Neural crest cell (in vitro differentiated cells): ENCODE measurements around the gene CAPZB. TPM values are rescaled to one million over a fixed set of nuclear protein-coding genes. Genes with fewer than 3 reads are reported as not detected.
"Not testable (repeated sequence)": the region's sequence is repeated elsewhere in the genome, so short reads cannot be mapped to it uniquely, and the experiment has no call there.

Source experiments
- DNase-seq: peaks from one replicate; pipeline ENCODE4 v3.0.0; 2021; ENCODE audit warnings: low read depth, mixed read lengths, low spot score
- H3K27ac Mint-ChIP-seq: one replicate; pipeline ENCODE4 v1.8.0; 2021; ENCODE audit warnings: mild to moderate bottlenecking, mixed read lengths; ENCODE audit not compliant: unreplicated experiment
- H3K27me3 Mint-ChIP-seq: 2 replicates; pipeline ENCODE4 v1.8.0; 2021; ENCODE audit warnings: low read depth, mild to moderate bottlenecking, mixed read lengths
- H3K36me3 Mint-ChIP-seq: 2 replicates; pipeline ENCODE4 v1.8.0; 2021; ENCODE audit warnings: low read depth, mild to moderate bottlenecking, mixed read lengths
- H3K4me1 Mint-ChIP-seq: 2 replicates; pipeline ENCODE4 v1.8.0; 2021; ENCODE audit warnings: mixed read lengths
- H3K4me3 Mint-ChIP-seq: one replicate; pipeline ENCODE4 v1.8.0; 2021; ENCODE audit warnings: mild to moderate bottlenecking, mixed read lengths
- H3K9me3 Mint-ChIP-seq: 2 replicates; pipeline ENCODE4 v1.8.0; 2021; ENCODE audit warnings: mixed read lengths
- total RNA-seq: library from RNA; stranded (reverse); gene quantifications from 2 replicates; pipeline ENCODE4 v1.2.1, GENCODE V29; 2021
- TF ChIP-seq, protein P1 (sequence below): fragments of 200-600 bp; sonication (generic); conservative IDR thresholded peaks from 2 replicates; pipeline ENCODE4 v1.5.0; 2021; ENCODE audit warnings: antibody characterized with exemption, mild to moderate bottlenecking

Gene CAPZB
- total RNA-seq, 1 donor from 2014 or later: 256 TPM

DNA sequence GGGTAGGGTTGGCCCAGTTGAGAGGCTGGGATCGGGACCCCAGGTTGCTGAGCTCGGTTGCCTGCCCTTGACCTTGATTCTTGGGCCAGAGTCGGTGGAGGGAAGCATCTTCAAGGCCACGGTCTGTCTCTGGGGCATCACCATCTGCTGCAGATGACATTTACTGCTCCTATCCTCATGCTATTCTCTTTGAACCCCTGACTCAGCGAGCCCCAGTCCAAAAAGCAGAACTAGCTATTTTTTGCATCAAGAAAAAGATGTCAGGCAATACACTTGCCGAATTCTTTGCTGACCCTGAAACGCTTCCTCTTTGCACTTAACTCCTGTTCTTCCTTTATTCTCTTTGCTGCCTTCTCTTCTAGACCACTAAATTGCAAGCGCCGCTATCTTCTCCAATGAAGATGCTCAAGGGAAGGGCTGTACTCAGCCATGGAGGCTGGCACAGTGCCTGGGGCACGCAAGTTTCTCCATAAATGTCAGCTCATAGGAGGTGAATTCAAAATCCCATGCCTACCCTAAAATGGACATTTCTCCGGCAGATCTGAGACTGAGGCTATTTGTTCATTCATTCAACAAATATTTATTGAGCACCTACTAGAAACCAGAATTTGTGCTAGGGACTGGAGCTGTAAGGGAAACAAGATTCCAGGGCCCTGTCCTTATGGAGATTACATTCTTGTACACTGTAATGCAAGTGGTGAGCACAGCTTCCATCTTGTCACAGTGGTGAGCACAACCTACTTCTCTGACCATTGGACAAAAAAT lies 20.5 kb upstream of the CAPZB start:
- no peak for DNase-seq
- Mint-ChIP-seq H3K27ac (no peak overlapping the region), H3K4me1 (no peaks in the 10 kb centered on the region), H3K9me3 (no peaks in the 10 kb centered on the region), H3K36me3 (no peaks in the 10 kb centered on the region), H3K27me3 (peaks cover 7% of the 10 kb centered on the region), H3K4me3 (no peak overlapping the region)
- TF ChIP-seq, protein P1, sequence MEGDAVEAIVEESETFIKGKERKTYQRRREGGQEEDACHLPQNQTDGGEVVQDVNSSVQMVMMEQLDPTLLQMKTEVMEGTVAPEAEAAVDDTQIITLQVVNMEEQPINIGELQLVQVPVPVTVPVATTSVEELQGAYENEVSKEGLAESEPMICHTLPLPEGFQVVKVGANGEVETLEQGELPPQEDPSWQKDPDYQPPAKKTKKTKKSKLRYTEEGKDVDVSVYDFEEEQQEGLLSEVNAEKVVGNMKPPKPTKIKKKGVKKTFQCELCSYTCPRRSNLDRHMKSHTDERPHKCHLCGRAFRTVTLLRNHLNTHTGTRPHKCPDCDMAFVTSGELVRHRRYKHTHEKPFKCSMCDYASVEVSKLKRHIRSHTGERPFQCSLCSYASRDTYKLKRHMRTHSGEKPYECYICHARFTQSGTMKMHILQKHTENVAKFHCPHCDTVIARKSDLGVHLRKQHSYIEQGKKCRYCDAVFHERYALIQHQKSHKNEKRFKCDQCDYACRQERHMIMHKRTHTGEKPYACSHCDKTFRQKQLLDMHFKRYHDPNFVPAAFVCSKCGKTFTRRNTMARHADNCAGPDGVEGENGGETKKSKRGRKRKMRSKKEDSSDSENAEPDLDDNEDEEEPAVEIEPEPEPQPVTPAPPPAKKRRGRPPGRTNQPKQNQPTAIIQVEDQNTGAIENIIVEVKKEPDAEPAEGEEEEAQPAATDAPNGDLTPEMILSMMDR: no peak

DNA sequence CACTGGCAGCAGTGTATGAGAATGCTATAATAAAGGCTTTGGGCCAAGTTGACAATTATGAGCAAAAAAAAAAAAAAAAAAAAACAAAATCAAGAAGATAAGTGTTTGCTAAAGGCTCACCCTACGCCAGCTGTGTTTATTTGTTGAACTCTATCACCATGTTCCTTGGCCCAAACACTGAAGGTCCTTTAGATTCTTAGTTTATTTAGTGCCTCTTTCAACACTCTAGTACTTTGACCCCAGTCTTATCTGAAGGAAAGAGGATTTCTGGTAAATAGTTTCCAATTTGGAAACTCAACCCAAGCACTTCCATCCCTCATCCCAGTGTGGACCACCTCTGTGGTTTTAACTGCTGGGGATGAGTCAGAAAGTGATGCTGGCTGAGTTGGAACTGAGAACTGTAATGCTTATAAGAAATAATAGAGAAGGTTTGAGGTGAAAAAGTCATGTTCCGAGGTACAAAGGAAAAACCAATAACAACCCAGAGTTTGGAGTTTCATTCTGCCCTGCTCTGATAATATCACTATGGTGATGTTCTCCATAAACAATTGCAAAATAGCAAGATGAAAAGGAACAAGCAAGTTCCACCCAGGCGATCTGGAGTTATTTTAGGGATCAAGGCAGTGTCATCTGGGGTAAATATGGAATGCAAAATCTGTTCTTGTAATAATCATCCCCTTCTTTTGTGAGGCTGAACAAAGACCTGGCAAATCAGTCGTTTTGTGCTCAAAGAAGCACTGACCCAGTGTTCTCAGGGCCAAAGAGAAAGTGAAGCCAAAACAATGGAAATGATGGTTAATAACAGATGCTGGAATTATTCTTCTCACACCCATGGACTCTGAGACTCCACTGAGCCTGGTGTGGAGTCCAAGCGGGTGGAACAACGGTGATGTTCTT lies 19.7 kb upstream of the CAPZB start:
- no peaks in the 10 kb centered on the region for H3K9me3 Mint-ChIP-seq
- no peaks in the 10 kb centered on the region for H3K4me1 Mint-ChIP-seq
- no peak overlapping the region for H3K4me3 Mint-ChIP-seq
- DNase-seq: no peak
- H3K36me3 Mint-ChIP-seq: no peaks in the 10 kb centered on the region
- H3K27ac Mint-ChIP-seq: no peak overlapping the region
- TF ChIP-seq, protein P1: no peak
- H3K27me3 Mint-ChIP-seq: peaks cover 7% of the 10 kb centered on the region

DNA sequence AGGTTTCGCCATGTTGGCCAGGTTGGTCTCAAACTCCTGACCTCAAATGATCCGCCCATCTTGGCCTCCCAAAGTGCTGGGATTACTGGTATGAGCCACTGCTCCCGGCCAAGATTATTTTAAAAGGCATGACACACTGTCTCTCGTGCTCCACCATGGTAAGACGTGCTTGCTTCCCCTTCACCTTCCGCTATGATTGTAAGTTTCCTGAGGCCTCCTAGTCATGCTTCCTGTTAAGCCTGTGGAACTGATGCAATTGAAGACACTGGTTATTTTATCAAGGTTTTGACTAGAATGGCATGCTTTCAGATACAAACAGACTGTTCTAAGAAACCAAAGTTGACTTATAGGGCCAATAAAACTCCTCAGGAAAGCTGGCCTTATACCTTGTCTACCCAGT lies 16.9 kb upstream of the CAPZB start:
- not testable (repeated sequence) for DNase-seq, H3K4me1 Mint-ChIP-seq, H3K9me3 Mint-ChIP-seq, H3K36me3 Mint-ChIP-seq, H3K27me3 Mint-ChIP-seq, H3K4me3 Mint-ChIP-seq, H3K27ac Mint-ChIP-seq

DNA sequence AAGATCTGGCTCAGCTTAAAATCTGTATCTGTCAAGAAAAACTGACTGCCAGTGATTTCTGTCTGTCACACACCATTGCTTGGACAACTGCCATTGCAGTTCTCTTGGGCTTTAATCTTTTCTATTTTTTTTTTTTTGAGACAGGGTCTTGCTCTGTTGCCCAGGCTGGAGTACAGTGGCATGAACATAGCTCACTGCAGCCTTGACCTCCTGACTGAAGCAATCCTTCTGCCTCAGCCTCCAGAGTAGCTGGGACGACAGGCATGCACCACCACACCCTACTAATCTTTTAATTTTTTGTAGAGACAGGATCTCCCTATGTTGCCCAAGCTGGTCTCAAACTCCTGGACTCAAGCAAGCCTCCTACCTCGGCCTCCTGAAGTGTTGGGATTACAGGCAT lies 14.5 kb upstream of the CAPZB start:
- not testable (repeated sequence) for H3K4me3 Mint-ChIP-seq, H3K27me3 Mint-ChIP-seq, H3K36me3 Mint-ChIP-seq, H3K27ac Mint-ChIP-seq, H3K9me3 Mint-ChIP-seq, DNase-seq, H3K4me1 Mint-ChIP-seq

DNA sequence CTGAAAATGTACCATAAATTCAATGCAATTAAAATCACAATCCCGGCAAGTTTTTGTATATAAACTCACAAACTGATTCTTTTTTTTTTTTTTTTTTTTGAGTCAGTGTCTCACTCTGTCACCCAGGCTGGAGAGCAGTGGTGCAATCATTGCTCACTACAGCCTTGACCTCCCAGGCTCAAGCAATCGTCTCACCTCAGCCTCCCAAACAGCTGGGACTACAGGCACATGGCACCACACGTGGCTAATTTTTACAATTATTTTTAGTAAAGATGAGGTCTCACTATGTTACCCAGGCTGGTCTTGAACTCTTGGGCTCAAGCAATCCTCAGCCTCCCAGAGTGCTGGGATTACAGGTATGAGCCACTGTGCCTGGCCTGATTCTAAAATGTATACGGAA lies 12.1 kb upstream of the CAPZB start:
- not testable (repeated sequence) for H3K9me3 Mint-ChIP-seq, H3K27me3 Mint-ChIP-seq, H3K4me3 Mint-ChIP-seq, DNase-seq, H3K36me3 Mint-ChIP-seq, H3K4me1 Mint-ChIP-seq, H3K27ac Mint-ChIP-seq

DNA sequence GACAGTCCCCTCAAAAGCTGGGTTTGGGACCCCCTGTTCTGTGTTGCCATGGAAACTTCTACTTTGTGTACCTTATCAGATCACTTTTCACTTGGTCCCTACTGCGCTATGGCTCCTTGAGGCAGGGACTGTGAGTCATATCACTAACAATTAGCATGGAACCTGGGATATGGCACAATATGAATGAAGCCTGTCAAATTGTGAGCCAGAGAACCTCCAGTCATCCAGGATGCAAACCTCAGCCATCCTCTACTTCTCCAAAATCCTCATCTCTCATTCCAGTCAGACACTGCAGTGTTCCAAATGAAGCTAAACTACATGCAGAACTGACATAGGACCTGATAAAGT lies 11.2 kb upstream of the CAPZB start:
- TF ChIP-seq, protein P1: no peak

More for the DNA sequence above, 11.2 kb upstream of the CAPZB start:
- Mint-ChIP-seq H3K4me3 (no peak overlapping the region), H3K27me3 (peaks cover 14% of the 10 kb centered on the region), H3K27ac (no peak overlapping the region), H3K9me3 (peaks cover 3% of the 10 kb centered on the region), H3K36me3 (no peaks in the 10 kb centered on the region), H3K4me1 (no peaks in the 10 kb centered on the region)
- DNase-seq: no peak
